Heart left ventricle (tissue), 13 donors: ENCODE data around the gene LIN37.

ENCODE experiments used
- POLR2A ChIP-seq, 2 donors: fragments of 450-650 bp; IDR thresholded peaks; one replicate each; pipeline ENCODE4 v1.6.1; 2017; ENCODE audit warnings: antibody characterized with exemption in 2 of 2, mild to moderate bottlenecking in 2 of 2, moderate library complexity in 2 of 2
- TF ChIP-seq, protein P1 (sequence below), 12 donors: fragments of 200-600 bp; sonication (generic) in 4 of 12; IDR thresholded peaks; one replicate each; pipeline versions ENCODE4 v1.5.0 to v1.8.0; 2018 to 2022; ENCODE audit warnings: antibody characterized with exemption in 12 of 12, mild to moderate bottlenecking in 5 of 12
- donor health status: ischemic (EF 13 %, LVEDD 7.1; RV severe dilation, severe dysfunction).
- donor health status: DM: no; HTN: yes; CAD: no.
- donor health status: DM: no; HTN: no; CAD: no.
- donor health status: ischemic (EF 25% LVEDD 6.9; RV normal size, moderate dysfunction).
- donor health status: ischemic (EF 25% LVEDD 5.7; RV mildly dilated, moderate dysfunction).
- donor health status: ischemic (EF 35%, LVEDD 5.7; RV mildly dilated, moderate dysfunction).
- donor health status: nonischemic (EF 11% LVEDD 7.7; RV severe dilation, severe dysfunction).
- donor health status: DM: yes; HTN: yes; CAD: no.
- donor health status: PGD.
- donor health status: ischemic (EF 29% LVEDD 5.4; RV normal size, mild dysfunction).
- donor health status: nonischemic (EF 23%, LVEDD 6.1; RV moderate dilation, normal function).

DNA sequence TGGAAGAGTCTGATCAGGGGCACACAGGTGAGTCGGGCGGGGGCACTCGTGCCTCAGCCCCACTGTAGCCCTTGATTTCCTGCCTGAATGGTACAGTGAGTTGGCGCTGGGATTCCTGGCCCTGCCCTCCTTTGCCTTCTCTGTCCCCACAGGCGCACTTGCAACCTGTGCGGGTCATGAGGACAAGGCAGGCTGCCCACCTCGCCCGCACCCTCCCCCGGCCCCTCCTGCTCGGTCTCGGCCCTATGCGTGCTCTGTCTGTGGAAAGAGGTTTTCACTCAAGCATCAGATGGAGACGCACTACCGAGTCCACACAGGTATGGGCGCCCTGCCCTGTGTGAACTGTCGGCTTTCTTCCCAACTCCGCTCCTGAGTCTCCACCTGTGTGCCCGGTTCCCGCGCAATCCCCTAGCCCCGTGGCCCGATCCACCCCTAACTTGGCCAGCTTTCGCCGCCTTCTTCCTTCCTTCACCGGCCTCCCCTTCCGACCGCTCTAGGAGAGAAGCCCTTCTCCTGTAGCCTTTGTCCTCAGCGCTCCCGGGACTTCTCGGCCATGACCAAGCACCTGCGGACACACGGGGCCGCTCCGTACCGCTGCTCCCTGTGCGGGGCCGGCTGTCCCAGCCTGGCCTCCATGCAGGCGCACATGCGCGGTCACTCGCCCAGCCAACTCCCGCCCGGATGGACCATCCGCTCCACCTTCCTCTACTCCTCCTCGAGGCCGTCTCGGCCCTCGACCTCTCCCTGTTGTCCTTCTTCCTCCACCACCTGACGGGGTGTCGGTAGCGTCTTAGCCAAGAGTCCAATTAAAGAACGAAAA, 32.2 kb upstream of the LIN37 start:
- TF ChIP-seq POLR2A (IDR thresholded peaks at IDR 0.05): peak in 1 of 2 donors; percentile 15
- TF ChIP-seq, protein P1, sequence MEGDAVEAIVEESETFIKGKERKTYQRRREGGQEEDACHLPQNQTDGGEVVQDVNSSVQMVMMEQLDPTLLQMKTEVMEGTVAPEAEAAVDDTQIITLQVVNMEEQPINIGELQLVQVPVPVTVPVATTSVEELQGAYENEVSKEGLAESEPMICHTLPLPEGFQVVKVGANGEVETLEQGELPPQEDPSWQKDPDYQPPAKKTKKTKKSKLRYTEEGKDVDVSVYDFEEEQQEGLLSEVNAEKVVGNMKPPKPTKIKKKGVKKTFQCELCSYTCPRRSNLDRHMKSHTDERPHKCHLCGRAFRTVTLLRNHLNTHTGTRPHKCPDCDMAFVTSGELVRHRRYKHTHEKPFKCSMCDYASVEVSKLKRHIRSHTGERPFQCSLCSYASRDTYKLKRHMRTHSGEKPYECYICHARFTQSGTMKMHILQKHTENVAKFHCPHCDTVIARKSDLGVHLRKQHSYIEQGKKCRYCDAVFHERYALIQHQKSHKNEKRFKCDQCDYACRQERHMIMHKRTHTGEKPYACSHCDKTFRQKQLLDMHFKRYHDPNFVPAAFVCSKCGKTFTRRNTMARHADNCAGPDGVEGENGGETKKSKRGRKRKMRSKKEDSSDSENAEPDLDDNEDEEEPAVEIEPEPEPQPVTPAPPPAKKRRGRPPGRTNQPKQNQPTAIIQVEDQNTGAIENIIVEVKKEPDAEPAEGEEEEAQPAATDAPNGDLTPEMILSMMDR (IDR thresholded peaks at IDR 0.05): no peak
